H1 (cell line): ENCODE measurements around the gene NAA38. TPM values are rescaled to one million over a fixed set of nuclear protein-coding genes. Genes with fewer than 3 reads are reported as not detected.

Experiments
- ASH2L ChIP-seq: fragments of 200-600, 300-600 bp; sonication (generic); IDR thresholded peaks from one replicate; pipeline ENCODE4 v1.7.1; 2017; ENCODE audit warnings: low read length
- BRCA1 ChIP-seq: IDR thresholded peaks from 2 replicates; pipeline ENCODE4 v1.6.1; 2012; ENCODE audit warnings: low read depth, low read length, improper control_type of control experiment
- GTF2F1 ChIP-seq: IDR thresholded peaks from 2 replicates; pipeline ENCODE4 v1.6.1; 2012; ENCODE audit warnings: low read depth, low read length, improper control_type of control experiment, borderline replicate concordance
- KDM4A ChIP-seq: IDR thresholded peaks from one replicate; pipeline ENCODE4 v1.7.1; 2012; ENCODE audit warnings: low read depth, mild to moderate bottlenecking, moderate library complexity, low read length, inconsistent platforms; ENCODE audit not compliant: severe bottlenecking
- MAFK ChIP-seq: IDR thresholded peaks from 2 replicates; pipeline ENCODE4 v1.6.1; 2012; ENCODE audit warnings: low read depth, mild to moderate bottlenecking, improper control_type of control experiment, low read length
- NRF1 ChIP-seq: IDR thresholded peaks from 2 replicates; pipeline ENCODE4 v1.6.1; 2011; ENCODE audit warnings: mild to moderate bottlenecking, low read depth, low read length, improper control_type of control experiment
- SIN3A ChIP-seq, 2 experiments: IDR thresholded peaks in 1 of 2; conservative IDR thresholded peaks in 1 of 2; 2 replicates each; pipeline ENCODE4 v1.6.1; 2011 to 2012; ENCODE audit warnings: low read length in 2 of 2, improper control_type of control experiment in 1 of 2, low read depth in 1 of 2, mild to moderate bottlenecking in 1 of 2
- SIX5 ChIP-seq: IDR thresholded peaks from 2 replicates; pipeline ENCODE4 v1.6.1; 2011; ENCODE audit warnings: mild to moderate bottlenecking, low read depth, low read length
- SP4 ChIP-seq: IDR thresholded peaks from 2 replicates; pipeline ENCODE4 v1.6.1; 2012; ENCODE audit warnings: low read length, inconsistent platforms
- TBP ChIP-seq: IDR thresholded peaks from 2 replicates; pipeline ENCODE4 v1.6.1; 2011; ENCODE audit warnings: low read depth, low read length, improper control_type of control experiment
- TEAD4 ChIP-seq: IDR thresholded peaks from 2 replicates; pipeline ENCODE4 v1.6.1; 2012; ENCODE audit warnings: low read depth, low read length, inconsistent platforms, mixed read lengths
- polyA plus RNA-seq, 7 experiments: library from polyadenylated mRNA; depleted of rRNA in 3 of 7; stranded (reverse) in 5 of 7; unstranded in 2 of 7; fragments of >200 nt in 5 of 7; fragments of 200-250 nt in 2 of 7; gene quantifications; 1 replicate in 5 of 7; 2 replicates in 1 of 7; 4 replicates in 1 of 7; pipeline versions ENCODE4 v1.2.1 to v1.2.3, GENCODE V29; 2011 to 2013; ENCODE audit warnings: missing spikeins in 2 of 7, mixed read lengths in 2 of 7
- total RNA-seq: library from RNA; stranded (reverse); fragmentation: NEBNext Ultra II Directional; extraction: Animal tissue kit (Norgen Biotek cat#: 25700); gene quantifications from 2 replicates; pipeline ENCODE4 v1.2.1, GENCODE V29; 2021
- TF ChIP-seq, protein P1 (sequence below): IDR thresholded peaks from 2 replicates; pipeline ENCODE4 v1.6.1; 2012; ENCODE audit warnings: low read length, inconsistent platforms

Gene NAA38
- total and polyA plus RNA-seq, 2 of the 8 experiments (the other 6 are each of a cell fraction or from before 2014, with no cell fraction given), result 30.2 to 109 TPM

DNA sequence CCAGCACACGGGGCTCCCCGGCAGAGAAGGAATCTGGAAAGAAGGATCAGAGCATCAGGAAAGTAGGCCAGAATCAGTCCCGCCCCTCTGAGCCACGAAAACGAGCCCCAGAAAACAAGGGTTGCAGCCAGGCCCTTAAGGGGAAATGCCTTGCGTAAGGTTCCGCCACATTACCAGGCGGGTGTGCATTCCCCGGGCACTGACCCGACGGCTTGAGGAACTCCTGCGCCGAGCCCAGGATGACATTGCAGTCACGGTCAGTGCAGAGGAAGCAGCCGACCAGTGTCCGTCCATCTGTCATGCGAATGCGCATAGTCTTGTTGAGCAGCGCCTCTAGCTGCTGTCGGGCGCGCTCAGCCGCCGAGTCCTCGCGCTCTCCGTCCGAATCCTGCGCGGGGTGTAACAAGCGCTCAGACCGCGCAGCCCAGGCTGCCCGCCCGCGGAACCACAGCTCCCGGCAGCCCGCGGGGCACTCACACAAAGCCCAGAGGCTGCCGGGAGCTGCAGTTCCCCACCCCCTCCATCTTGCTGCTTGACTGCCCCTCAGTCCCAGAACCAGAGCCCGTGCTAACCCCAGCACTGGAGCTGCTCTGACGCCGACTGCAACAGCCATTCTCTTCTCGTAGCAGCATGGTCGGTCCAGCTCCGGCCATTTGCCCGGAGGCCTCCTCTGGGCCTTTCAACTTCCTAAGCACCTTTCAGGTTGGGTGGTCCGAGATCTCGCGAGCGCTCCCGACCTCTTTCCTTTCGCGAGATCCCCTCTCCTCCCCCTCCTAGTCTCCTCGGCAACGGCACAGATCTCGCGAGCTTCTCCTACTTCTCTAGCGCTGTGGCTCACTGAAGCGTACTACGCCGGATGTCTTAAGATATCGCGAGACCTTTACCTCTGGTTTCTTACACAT lies at the start of gene NAA38 (continued):
- no peak for TF ChIP-seq MAFK
- no peak for TF ChIP-seq GTF2F1
- TF ChIP-seq TBP, result 0 out of 2 replicates have a peak, but pooled peaks have one; percentile 39
- TF ChIP-seq NRF1, result peak; percentile 50
- peak; percentile 99 for TF ChIP-seq KDM4A
- TF ChIP-seq, protein P1, sequence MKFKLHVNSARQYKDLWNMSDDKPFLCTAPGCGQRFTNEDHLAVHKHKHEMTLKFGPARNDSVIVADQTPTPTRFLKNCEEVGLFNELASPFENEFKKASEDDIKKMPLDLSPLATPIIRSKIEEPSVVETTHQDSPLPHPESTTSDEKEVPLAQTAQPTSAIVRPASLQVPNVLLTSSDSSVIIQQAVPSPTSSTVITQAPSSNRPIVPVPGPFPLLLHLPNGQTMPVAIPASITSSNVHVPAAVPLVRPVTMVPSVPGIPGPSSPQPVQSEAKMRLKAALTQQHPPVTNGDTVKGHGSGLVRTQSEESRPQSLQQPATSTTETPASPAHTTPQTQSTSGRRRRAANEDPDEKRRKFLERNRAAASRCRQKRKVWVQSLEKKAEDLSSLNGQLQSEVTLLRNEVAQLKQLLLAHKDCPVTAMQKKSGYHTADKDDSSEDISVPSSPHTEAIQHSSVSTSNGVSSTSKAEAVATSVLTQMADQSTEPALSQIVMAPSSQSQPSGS, result peak; percentile 97
- TF ChIP-seq SIN3A (conservative IDR thresholded peaks at IDR 0.05 in 1 of 2, IDR thresholded peaks at IDR 0.05 in 1 of 2; ENCODE audit: low read depth in 1 of 2, low read length in 2 of 2), result peak; percentile 78 to 83; a peak in 1 of 4 replicates
- 0 out of 2 replicates have a peak, but pooled peaks have one; percentile 28 for TF ChIP-seq SP4
- TF ChIP-seq ASH2L, result no peak
- TF ChIP-seq BRCA1, result peak; percentile 98
- no peak for TF ChIP-seq TEAD4
- peak; percentile 86 for TF ChIP-seq SIX5
